ENCODE measurements around the gene TTLL7. TPM values are rescaled to one million over a fixed set of nuclear protein-coding genes. Genes with fewer than 3 reads are reported as not detected.

Gene TTLL7
- total and polyA plus RNA-seq, 9 of the 15 experiments (the other 6 are each of a cell fraction or from before 2014, with no cell fraction given): 0.63 to 2.6 (median 1.7) TPM

- TF ChIP-seq ZNF75A (CRISPR knock-in tag; IDR thresholded peaks at IDR 0.05): no peak
- TF ChIP-seq SMAD1 (IDR thresholded peaks at IDR 0.05; ENCODE audit: low read depth, low read length, partially characterized antibody): no peak
- TF ChIP-seq ZNF830 (CRISPR knock-in tag; IDR thresholded peaks at IDR 0.05): no peak
- TF ChIP-seq, protein P1, sequence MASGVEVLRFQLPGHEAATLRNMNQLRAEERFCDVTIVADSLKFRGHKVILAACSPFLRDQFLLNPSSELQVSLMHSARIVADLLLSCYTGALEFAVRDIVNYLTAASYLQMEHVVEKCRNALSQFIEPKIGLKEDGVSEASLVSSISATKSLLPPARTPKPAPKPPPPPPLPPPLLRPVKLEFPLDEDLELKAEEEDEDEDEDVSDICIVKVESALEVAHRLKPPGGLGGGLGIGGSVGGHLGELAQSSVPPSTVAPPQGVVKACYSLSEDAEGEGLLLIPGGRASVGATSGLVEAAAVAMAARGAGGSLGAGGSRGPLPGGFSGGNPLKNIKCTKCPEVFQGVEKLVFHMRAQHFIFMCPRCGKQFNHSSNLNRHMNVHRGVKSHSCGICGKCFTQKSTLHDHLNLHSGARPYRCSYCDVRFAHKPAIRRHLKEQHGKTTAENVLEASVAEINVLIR (CRISPR knock-in tag; IDR thresholded peaks at IDR 0.05): no peak
- TF ChIP-seq BRF1 (IDR thresholded peaks at IDR 0.05; ENCODE audit: borderline replicate concordance, extremely low read depth, insufficient read length): no peak
- TF ChIP-seq KLF16 (IDR thresholded peaks at IDR 0.05): no peak
- TF ChIP-seq, protein P2, sequence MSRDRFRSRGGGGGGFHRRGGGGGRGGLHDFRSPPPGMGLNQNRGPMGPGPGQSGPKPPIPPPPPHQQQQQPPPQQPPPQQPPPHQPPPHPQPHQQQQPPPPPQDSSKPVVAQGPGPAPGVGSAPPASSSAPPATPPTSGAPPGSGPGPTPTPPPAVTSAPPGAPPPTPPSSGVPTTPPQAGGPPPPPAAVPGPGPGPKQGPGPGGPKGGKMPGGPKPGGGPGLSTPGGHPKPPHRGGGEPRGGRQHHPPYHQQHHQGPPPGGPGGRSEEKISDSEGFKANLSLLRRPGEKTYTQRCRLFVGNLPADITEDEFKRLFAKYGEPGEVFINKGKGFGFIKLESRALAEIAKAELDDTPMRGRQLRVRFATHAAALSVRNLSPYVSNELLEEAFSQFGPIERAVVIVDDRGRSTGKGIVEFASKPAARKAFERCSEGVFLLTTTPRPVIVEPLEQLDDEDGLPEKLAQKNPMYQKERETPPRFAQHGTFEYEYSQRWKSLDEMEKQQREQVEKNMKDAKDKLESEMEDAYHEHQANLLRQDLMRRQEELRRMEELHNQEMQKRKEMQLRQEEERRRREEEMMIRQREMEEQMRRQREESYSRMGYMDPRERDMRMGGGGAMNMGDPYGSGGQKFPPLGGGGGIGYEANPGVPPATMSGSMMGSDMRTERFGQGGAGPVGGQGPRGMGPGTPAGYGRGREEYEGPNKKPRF (IDR thresholded peaks at IDR 0.05; ENCODE audit: low read depth, low read length): no peak
- no peak for TF ChIP-seq SAFB (IDR thresholded peaks at IDR 0.05; ENCODE audit: borderline replicate concordance, low read depth, low read length)
- no peak for TF ChIP-seq HBP1 (CRISPR knock-in tag; IDR thresholded peaks at IDR 0.05)
- TF ChIP-seq SP1 (CRISPR knock-in tag; IDR thresholded peaks at IDR 0.05): no peak
- TF ChIP-seq STAT5B (CRISPR knock-in tag; IDR thresholded peaks at IDR 0.05): no peak
- no peak for TF ChIP-seq ZNF592 (IDR thresholded peaks at IDR 0.05)
- peak; percentile 26 for TF ChIP-seq CCNT2 (IDR thresholded peaks at IDR 0.05; ENCODE audit: borderline replicate concordance, extremely low read depth, insufficient read length, low read depth, low read length)
- TF ChIP-seq BRCA1 (IDR thresholded peaks at IDR 0.05): no peak
- no peak for TF ChIP-seq BRCA1 (CRISPR knock-in tag; IDR thresholded peaks at IDR 0.05)
- TF ChIP-seq CREB3 (tag; conservative IDR thresholded peaks at IDR 0.05; ENCODE audit: low read depth): no peak
- no peak for TF ChIP-seq TAF7 (tag; IDR thresholded peaks at IDR 0.05)
- no peak for TF ChIP-seq NCOR1 (IDR thresholded peaks at IDR 0.05)
These were observed at the start of gene TTLL7 (continued) for GRCh38 chr1:83998498-83999315.
